Stimulated activated CD4-positive, alpha-beta T cell treated with anti-CD3 and anti-CD28 coated beads, Interleukin-12 subunit alpha, Interleukin-12 subunit beta, amount 100 ng/mL, for 48 hours (primary cell): ENCODE results near the gene SND1.
"Not testable (repeated sequence)": the region's sequence is repeated elsewhere in the genome, so short reads cannot be mapped to it uniquely, and the experiment has no call there.

Experiments
- DNase-seq, 3 donors: peaks; one replicate each; pipeline ENCODE4 v3.0.0-alpha.2; 2020; ENCODE audit warnings: low read depth in 2 of 3, low spot score in 1 of 3

SND1 gene

GRCh38 chr7:127949769-127950222 lies 297.8 kb downstream of the SND1 start:
- no peak for DNase-seq

GRCh38 chr7:127950233-127950935 lies 298.4 kb downstream of the SND1 start:
- no peak for DNase-seq

GRCh38 chr7:127953423-127954356 lies 301.7 kb downstream of the SND1 start:
- DNase-seq = no peak

GRCh38 chr7:127954357-127954748 lies 302.4 kb downstream of the SND1 start:
- no peak for DNase-seq

- no peak for DNase-seq
Measured at GRCh38 chr7:127955051-127955531, 303.1 kb downstream of the SND1 start.

- no peak for DNase-seq
Measured at GRCh38 chr7:127957886-127958285, 305.9 kb downstream of the SND1 start.

GRCh38 chr7:127959770-127960169 lies 307.8 kb downstream of the SND1 start:
- no peak for DNase-seq

GRCh38 chr7:127961786-127962453 lies 309.9 kb downstream of the SND1 start:
- no peak for DNase-seq

- DNase-seq = no peak
Measured at GRCh38 chr7:127962589-127963361, 310.8 kb downstream of the SND1 start.

GRCh38 chr7:127963850-127964249 lies 311.9 kb downstream of the SND1 start:
- DNase-seq = not testable (repeated sequence)

- DNase-seq = no peak
Measured at GRCh38 chr7:127967281-127967680, 315.3 kb downstream of the SND1 start.

GRCh38 chr7:127968547-127968946 lies 316.6 kb downstream of the SND1 start:
- DNase-seq = no peak

- no peak for DNase-seq
Measured at GRCh38 chr7:127973832-127974231, 321.8 kb downstream of the SND1 start.

GRCh38 chr7:127974446-127975035 lies 322.5 kb downstream of the SND1 start:
- no peak for DNase-seq

- no peak for DNase-seq
Measured at GRCh38 chr7:127976056-127976737, 324.2 kb downstream of the SND1 start.

GRCh38 chr7:127976738-127977120 lies 324.7 kb downstream of the SND1 start:
- no peak for DNase-seq

- DNase-seq = no peak
Measured at GRCh38 chr7:127978421-127978820, 326.4 kb downstream of the SND1 start.

- no peak for DNase-seq
Measured at GRCh38 chr7:127979113-127979727, 327.2 kb downstream of the SND1 start.

GRCh38 chr7:127979728-127980126 lies 327.7 kb downstream of the SND1 start:
- no peak for DNase-seq
